ENCODE results near the gene SPATA17. TPM values are rescaled to one million over a fixed set of nuclear protein-coding genes. Genes with fewer than 3 reads are reported as not detected.

Gene SPATA17
- total and polyA plus RNA-seq, 10 donors: 0.06 to 0.10 TPM; not detected in 8

GRCh38 chr1:217614200-217614712, 16.9 kb upstream of the SPATA17 start:
- no peak overlapping the region for H3K27ac ChIP-seq
- no peaks in the 10 kb centered on the region for H3K4me1 ChIP-seq
- no peaks in the 10 kb centered on the region for H3K9me3 ChIP-seq
- no peaks in the 10 kb centered on the region for H3K27me3 ChIP-seq (replicated peaks in 1 of 7)
- TF ChIP-seq POLR2AphosphoS5 (IDR thresholded peaks at IDR 0.05) (no peak), CTCF (IDR thresholded peaks at IDR 0.05 in 8 of 11, conservative IDR thresholded peaks at IDR 0.05 in 3 of 11) (no peak)
- H3K36me3 ChIP-seq: peaks cover 0 to 51% (median 14%) of the 10 kb centered on the region in 6 donors
- DNase-seq: no peak
- intact Hi-C loops (cut with DNase I; ENCODE audit: low total_unique reads): no loop called here
- H3K4me3 ChIP-seq: no peak overlapping the region
- WGBS, 5 donors: 80 to 88% (median 85%) methylated on average over 3 of the region's 3 CpGs

- 52 to 88% (median 71%) methylated on average over 1 of the region's 1 CpG for WGBS, 5 donors
- Histone ChIP-seq H3K27ac (no peak overlapping the region), H3K4me3 (no peak overlapping the region), H3K4me1 (no peaks in the 10 kb centered on the region), H3K36me3 (peaks cover 0 to 38% (median 13%) of the 10 kb centered on the region in 6 donors), H3K9me3 (no peaks in the 10 kb centered on the region), H3K27me3 (replicated peaks in 1 of 7) (no peaks in the 10 kb centered on the region)
- DNase-seq: no peak
- intact Hi-C loops (cut with DNase I; ENCODE audit: low total_unique reads): no loop called here
- no peak for TF ChIP-seq POLR2A (IDR thresholded peaks at IDR 0.05)
- TF ChIP-seq CTCF (IDR thresholded peaks at IDR 0.05 in 8 of 11, conservative IDR thresholded peaks at IDR 0.05 in 3 of 11): no peak
- TF ChIP-seq POLR2AphosphoS5 (IDR thresholded peaks at IDR 0.05): no peak
These were observed 14.0 kb upstream of the SPATA17 start for GRCh38 chr1:217617126-217617525.

- Histone ChIP-seq H3K36me3 (peaks cover 0 to 28% (median 13%) of the 10 kb centered on the region in 6 donors), H3K27ac (no peak overlapping the region), H3K9me3 (no peaks in the 10 kb centered on the region), H3K4me3 (no peak overlapping the region), H3K27me3 (replicated peaks in 1 of 7) (no peaks in the 10 kb centered on the region), H3K4me1 (peaks cover 0 to 9% (median 0%) of the 10 kb centered on the region in 6 donors)
- no peak for DNase-seq
- no peak for TF ChIP-seq CTCF (IDR thresholded peaks at IDR 0.05 in 8 of 11, conservative IDR thresholded peaks at IDR 0.05 in 3 of 11)
- no peak for TF ChIP-seq POLR2AphosphoS5 (IDR thresholded peaks at IDR 0.05)
- TF ChIP-seq POLR2A (IDR thresholded peaks at IDR 0.05): no peak
- WGBS, 5 donors: 65 to 83% (median 77%) methylated on average over 4 of the region's 4 CpGs
- intact Hi-C loops (cut with DNase I; ENCODE audit: low total_unique reads): no loop called here
These were observed 10.3 kb upstream of the SPATA17 start for GRCh38 chr1:217620814-217621213.

- Histone ChIP-seq H3K4me1 (peaks cover 0 to 20% (median 2%) of the 10 kb centered on the region in 6 donors), H3K9me3 (no peaks in the 10 kb centered on the region), H3K27ac (no peak overlapping the region), H3K36me3 (peaks cover 0 to 28% (median 13%) of the 10 kb centered on the region in 6 donors), H3K27me3 (replicated peaks in 1 of 7) (no peaks in the 10 kb centered on the region), H3K4me3 (no peak overlapping the region)
- TF ChIP-seq CTCF (IDR thresholded peaks at IDR 0.05 in 8 of 11, conservative IDR thresholded peaks at IDR 0.05 in 3 of 11): no peak
- TF ChIP-seq POLR2AphosphoS5 (IDR thresholded peaks at IDR 0.05): no peak
- no peak for TF ChIP-seq POLR2A (IDR thresholded peaks at IDR 0.05)
- WGBS, 5 donors: 80 to 84% (median 83%) methylated on average over 3 of the region's 3 CpGs
- intact Hi-C loops (cut with DNase I; ENCODE audit: low total_unique reads): no loop called here
- no peak for DNase-seq
These were observed 9.1 kb upstream of the SPATA17 start for GRCh38 chr1:217622042-217622441.

All from spleen (tissue), 11 donors.